PC-9 (cell line): ENCODE measurements around the gene LRRC14B.
"Not testable (repeated sequence)": the region's sequence is repeated elsewhere in the genome, so short reads cannot be mapped to it uniquely, and the experiment has no call there.

Experiments
- EZH2 ChIP-seq: fragments of 200-600 bp; sonication (generic); IDR thresholded peaks from 2 replicates; pipeline ENCODE4 v1.8.0; 2017; ENCODE audit warnings: antibody characterized with exemption, low read depth
- TF ChIP-seq, protein P1 (sequence below): fragments of 200-600 bp; sonication (generic); conservative IDR thresholded peaks from 2 replicates; pipeline ENCODE4 v1.6.1; 2017; ENCODE audit warnings: mixed run types, antibody characterized with exemption, mild to moderate bottlenecking, moderate library complexity

DNA sequence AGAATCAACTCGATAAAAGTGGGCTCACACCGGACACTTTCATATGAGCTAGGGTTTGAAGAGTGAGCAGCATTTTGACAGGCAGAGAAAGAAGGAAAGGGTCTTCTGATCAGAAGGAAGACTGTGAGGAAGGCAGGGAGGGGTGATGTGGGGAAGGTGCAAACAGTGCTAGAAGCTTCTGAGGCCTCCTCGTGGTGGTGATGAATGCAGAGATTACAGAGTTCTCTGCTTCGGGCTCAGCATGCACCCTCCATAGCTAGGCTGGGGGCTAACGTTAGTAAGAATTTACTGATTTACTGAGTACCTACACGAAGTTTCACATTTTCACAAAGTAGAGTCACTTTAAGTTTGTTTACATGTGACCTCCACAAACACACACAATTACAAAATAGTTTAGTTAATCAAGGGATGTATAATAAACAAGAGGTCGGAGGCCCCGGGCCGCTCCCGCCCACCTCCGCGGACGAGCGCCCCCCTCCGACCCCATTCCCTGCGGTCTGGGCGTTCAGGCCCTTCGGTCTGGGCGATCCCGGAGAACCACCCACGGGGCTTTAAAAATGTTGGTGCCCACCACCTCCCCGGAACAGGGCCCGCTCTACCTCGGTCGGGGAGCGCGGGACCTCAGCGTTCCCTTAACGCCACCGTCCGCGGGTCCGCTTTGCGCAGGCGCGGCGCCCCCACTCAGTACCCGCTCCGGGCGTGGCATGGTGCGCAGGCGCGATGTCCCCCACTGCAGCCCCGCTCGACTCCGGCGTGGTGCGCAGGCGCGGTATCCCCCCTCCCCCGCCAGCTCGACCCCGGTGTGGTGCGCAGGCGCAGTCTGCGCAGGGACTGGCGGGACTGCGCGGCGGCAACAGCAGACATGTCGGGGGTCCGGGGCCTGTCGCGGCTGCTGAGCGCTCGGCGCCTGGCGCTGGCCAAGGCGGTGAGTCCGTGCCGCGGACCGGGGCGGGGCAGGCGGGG, 26.5 kb downstream of the LRRC14B start, which contains the start of the genes CCDC127 and SDHA:
- TF ChIP-seq, protein P1, sequence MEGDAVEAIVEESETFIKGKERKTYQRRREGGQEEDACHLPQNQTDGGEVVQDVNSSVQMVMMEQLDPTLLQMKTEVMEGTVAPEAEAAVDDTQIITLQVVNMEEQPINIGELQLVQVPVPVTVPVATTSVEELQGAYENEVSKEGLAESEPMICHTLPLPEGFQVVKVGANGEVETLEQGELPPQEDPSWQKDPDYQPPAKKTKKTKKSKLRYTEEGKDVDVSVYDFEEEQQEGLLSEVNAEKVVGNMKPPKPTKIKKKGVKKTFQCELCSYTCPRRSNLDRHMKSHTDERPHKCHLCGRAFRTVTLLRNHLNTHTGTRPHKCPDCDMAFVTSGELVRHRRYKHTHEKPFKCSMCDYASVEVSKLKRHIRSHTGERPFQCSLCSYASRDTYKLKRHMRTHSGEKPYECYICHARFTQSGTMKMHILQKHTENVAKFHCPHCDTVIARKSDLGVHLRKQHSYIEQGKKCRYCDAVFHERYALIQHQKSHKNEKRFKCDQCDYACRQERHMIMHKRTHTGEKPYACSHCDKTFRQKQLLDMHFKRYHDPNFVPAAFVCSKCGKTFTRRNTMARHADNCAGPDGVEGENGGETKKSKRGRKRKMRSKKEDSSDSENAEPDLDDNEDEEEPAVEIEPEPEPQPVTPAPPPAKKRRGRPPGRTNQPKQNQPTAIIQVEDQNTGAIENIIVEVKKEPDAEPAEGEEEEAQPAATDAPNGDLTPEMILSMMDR = peak; percentile 67
- TF ChIP-seq EZH2 = not testable (repeated sequence)
